ENCODE measurements around the gene FGD3. TPM values are rescaled to one million over a fixed set of nuclear protein-coding genes. Genes with fewer than 3 reads are reported as not detected.

The FGD3 gene
- total RNA-seq, 1 experiment from 2014 or later: 0.09 TPM

DNA sequence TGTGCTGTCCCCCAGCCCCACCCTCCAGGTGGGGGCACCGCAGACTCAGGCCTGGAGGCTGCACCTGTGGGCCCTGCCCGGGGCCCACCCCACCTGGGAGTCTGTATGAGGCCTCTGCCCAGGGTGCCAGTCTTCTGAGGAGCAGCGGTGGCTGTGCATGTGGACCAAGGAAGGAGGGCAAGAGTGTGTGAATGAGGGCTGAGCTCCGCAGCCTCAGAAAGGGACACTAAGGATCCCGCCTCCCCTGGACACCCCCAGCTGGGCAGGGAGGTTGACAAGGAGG lies 19.1 kb downstream of the FGD3 start:
- H3K27ac ChIP-seq (ENCODE audit: low read depth, low read length, poor library complexity, severe bottlenecking): no peak overlapping the region
- ChIA-PET CTCF (no interaction called here), POLR2A (ENCODE audit: low non-redundant PET) (interaction anchor here (0.6 kb wide), 1 partner anchor 1032 kb away, joined by 3 read pairs; no protein-coding TSS in a partner anchor)
- intact Hi-C loops (cut with micrococcal nuclease; ENCODE audit: unreplicated experiment): no loop called here
- no peaks in the 10 kb centered on the region for H3K36me3 ChIP-seq (ENCODE audit: insufficient read depth, low read length, poor library complexity, severe bottlenecking)
- no peaks in the 10 kb centered on the region for H3K4me1 ChIP-seq (ENCODE audit: insufficient read depth, low read length, poor library complexity, severe bottlenecking)
- BruUV-seq (replicated peaks): no TSS peak
- no peak overlapping the region for H3K4me3 ChIP-seq (ENCODE audit: low read depth, low read length, poor library complexity, severe bottlenecking)
- TF ChIP-seq EZH2 (IDR thresholded peaks at IDR 0.05; ENCODE audit: borderline replicate concordance, low read depth, low read length, poor library complexity, severe bottlenecking): no peak
- TF ChIP-seq, protein P1, sequence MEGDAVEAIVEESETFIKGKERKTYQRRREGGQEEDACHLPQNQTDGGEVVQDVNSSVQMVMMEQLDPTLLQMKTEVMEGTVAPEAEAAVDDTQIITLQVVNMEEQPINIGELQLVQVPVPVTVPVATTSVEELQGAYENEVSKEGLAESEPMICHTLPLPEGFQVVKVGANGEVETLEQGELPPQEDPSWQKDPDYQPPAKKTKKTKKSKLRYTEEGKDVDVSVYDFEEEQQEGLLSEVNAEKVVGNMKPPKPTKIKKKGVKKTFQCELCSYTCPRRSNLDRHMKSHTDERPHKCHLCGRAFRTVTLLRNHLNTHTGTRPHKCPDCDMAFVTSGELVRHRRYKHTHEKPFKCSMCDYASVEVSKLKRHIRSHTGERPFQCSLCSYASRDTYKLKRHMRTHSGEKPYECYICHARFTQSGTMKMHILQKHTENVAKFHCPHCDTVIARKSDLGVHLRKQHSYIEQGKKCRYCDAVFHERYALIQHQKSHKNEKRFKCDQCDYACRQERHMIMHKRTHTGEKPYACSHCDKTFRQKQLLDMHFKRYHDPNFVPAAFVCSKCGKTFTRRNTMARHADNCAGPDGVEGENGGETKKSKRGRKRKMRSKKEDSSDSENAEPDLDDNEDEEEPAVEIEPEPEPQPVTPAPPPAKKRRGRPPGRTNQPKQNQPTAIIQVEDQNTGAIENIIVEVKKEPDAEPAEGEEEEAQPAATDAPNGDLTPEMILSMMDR (conservative IDR thresholded peaks at IDR 0.05; ENCODE audit: low read depth, low read length): no peak
- H3K27me3 ChIP-seq (replicated peaks; ENCODE audit: insufficient read depth, low read depth, low read length, poor library complexity): no peaks in the 10 kb centered on the region
- no peak for DNase-seq (ENCODE audit: low spot score)
- H3K9me3 ChIP-seq (ENCODE audit: low read depth, low read length, poor library complexity, severe bottlenecking): no peaks in the 10 kb centered on the region

DNA sequence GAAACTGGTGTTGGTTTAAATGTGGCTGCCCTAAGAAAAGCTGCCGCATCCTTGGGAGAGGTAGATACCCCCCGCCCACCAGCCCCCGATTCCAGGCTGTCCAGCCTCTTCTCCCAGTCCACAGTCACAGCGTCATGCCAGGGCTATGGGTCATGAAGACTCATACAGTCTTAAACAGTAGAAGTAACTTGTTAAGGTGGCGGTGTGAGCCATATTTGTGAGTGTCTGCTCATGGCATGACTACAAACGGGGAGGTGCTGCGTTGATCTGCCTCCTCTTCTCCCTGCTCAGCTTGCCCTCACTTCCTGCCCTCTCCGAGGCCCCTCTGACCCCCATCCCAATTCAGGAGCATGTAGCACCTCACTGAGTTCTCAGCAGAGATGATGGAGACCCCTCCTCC lies 20.8 kb downstream of the FGD3 start:
- H3K4me3 ChIP-seq (ENCODE audit: low read depth, low read length, poor library complexity, severe bottlenecking): no peak overlapping the region
- TF ChIP-seq EZH2 (IDR thresholded peaks at IDR 0.05; ENCODE audit: borderline replicate concordance, low read depth, low read length, poor library complexity, severe bottlenecking): no peak
- TF ChIP-seq, protein P1 (conservative IDR thresholded peaks at IDR 0.05; ENCODE audit: low read depth, low read length): no peak
- no peaks in the 10 kb centered on the region for H3K27me3 ChIP-seq (replicated peaks; ENCODE audit: insufficient read depth, low read depth, low read length, poor library complexity)
- ChIA-PET POLR2A (ENCODE audit: low non-redundant PET) (no interaction called here), CTCF (no interaction called here)
- DNase-seq (ENCODE audit: low spot score): no peak
- intact Hi-C loops (cut with micrococcal nuclease; ENCODE audit: unreplicated experiment): no loop called here
- no TSS peak for BruUV-seq (replicated peaks)
- H3K36me3 ChIP-seq (ENCODE audit: insufficient read depth, low read length, poor library complexity, severe bottlenecking): no peaks in the 10 kb centered on the region
- no peaks in the 10 kb centered on the region for H3K4me1 ChIP-seq (ENCODE audit: insufficient read depth, low read length, poor library complexity, severe bottlenecking)
- no peaks in the 10 kb centered on the region for H3K9me3 ChIP-seq (ENCODE audit: low read depth, low read length, poor library complexity, severe bottlenecking)
- no peak overlapping the region for H3K27ac ChIP-seq (ENCODE audit: low read depth, low read length, poor library complexity, severe bottlenecking)

DNA sequence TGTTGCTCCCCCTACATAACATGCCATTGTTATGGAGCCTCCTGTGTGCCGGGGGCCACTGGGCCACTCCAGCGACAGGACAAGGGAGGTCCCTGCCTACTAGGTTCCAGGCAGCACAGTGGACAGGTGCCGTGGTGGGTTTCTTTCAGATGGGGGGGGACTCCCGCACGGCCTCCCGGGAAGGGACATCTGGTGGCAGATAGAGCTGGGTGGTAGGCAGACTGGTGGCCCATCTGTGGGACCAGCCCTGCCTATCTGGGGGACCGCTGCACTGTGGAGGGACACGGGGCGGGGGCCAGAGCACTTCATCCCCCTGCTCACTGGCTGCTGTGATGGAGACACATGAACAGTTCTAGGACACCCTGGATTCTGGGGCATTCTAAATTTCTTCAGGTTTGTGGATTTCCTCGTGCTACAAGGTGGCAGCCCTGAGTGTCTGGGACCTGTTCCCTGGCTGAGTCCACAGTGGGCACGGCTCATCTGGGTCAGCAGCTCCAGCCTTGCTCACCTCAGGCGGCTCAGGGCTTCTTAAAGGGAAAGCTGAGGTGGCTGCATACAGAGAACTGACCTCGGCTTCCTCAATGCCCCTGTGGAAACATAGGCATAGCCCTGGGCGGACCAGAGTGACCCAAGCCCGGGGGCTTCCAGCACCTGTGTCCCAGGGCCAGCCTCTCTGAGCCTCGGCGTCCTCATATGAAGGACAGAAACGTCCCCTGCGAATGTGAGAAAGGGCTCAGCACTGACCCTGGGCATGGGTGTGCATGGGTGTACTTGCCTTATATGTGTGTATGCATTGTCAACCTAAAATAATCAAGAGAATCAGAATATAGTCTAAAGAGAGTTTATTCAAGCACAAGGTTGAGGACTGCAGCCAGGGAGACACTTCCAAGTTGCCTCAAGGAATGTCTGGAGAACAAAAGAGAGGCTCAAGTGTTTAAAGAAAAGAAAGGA lies 22.5 kb downstream of the FGD3 start:
- POLR2A ChIA-PET (ENCODE audit: low non-redundant PET): no interaction called here
- CTCF ChIA-PET: interaction anchor here (0.6 kb wide), 1 partner anchor 13 kb away, joined by 9 read pairs; no protein-coding TSS in a partner anchor
- Histone ChIP-seq H3K4me3 (ENCODE audit: low read depth, low read length, poor library complexity, severe bottlenecking) (no peak overlapping the region), H3K4me1 (ENCODE audit: insufficient read depth, low read length, poor library complexity, severe bottlenecking) (no peaks in the 10 kb centered on the region), H3K36me3 (ENCODE audit: insufficient read depth, low read length, poor library complexity, severe bottlenecking) (no peaks in the 10 kb centered on the region), H3K9me3 (ENCODE audit: low read depth, low read length, poor library complexity, severe bottlenecking) (no peaks in the 10 kb centered on the region), H3K27me3 (replicated peaks; ENCODE audit: insufficient read depth, low read depth, low read length, poor library complexity) (no peaks in the 10 kb centered on the region), H3K27ac (ENCODE audit: low read depth, low read length, poor library complexity, severe bottlenecking) (no peak overlapping the region)
- no peak for TF ChIP-seq EZH2 (IDR thresholded peaks at IDR 0.05; ENCODE audit: borderline replicate concordance, low read depth, low read length, poor library complexity, severe bottlenecking)
- TF ChIP-seq, protein P1 (conservative IDR thresholded peaks at IDR 0.05; ENCODE audit: low read depth, low read length): no peak
- intact Hi-C loops (cut with micrococcal nuclease; ENCODE audit: unreplicated experiment): no loop called here
- BruUV-seq (replicated peaks): no TSS peak
- no peak for DNase-seq (ENCODE audit: low spot score)

All from A673 (cell line).